CD14-positive monocyte (primary cell): Measurements from ENCODE around the gene TRIM50. TPM values are rescaled to one million over a fixed set of nuclear protein-coding genes. Genes with fewer than 3 reads are reported as not detected.
A peak's percentile ranks its signal among the peaks of the same experiment; 100 is the strongest.

Experiments used
- DNase-seq, 3 donors: peaks; one replicate each; pipeline ENCODE4 v3.0.0-alpha.2; 2011 to 2022
- H2AFZ ChIP-seq: 2 replicates; pipeline ENCODE4 v1.6.0; 2012; ENCODE audit warnings: mild to moderate bottlenecking, low read depth, low read length, inconsistent platforms; ENCODE audit not compliant: insufficient read depth, poor library complexity, severe bottlenecking
- H3K27ac ChIP-seq, 2 donors: 1 replicate in 1 of 2; 2 replicates in 1 of 2; pipeline ENCODE4 v1.5.1; 2012 to 2013; ENCODE audit warnings: low read length in 2 of 2, control low read depth in 1 of 2, inconsistent platforms in 1 of 2, low read depth in 1 of 2, mild to moderate bottlenecking in 1 of 2
- H3K27me3 ChIP-seq, 2 donors: one replicate each; pipeline versions ENCODE4 v1.6.0 to v1.6.1; 2011 to 2013; ENCODE audit warnings: low read length in 2 of 2; ENCODE audit not compliant: control insufficient read depth in 2 of 2, insufficient read depth in 2 of 2
- H3K36me3 ChIP-seq, 2 donors: replicated peaks in 1 of 2; 1 replicate in 1 of 2; 2 replicates in 1 of 2; pipeline versions ENCODE4 v1.5.1 to v1.6.1; 2012 to 2013; ENCODE audit warnings: low read length in 2 of 2, control low read depth in 1 of 2, inconsistent platforms in 1 of 2, mild to moderate bottlenecking in 1 of 2; ENCODE audit not compliant: insufficient read depth in 2 of 2, control insufficient read depth in 1 of 2
- H3K4me1 ChIP-seq, 2 donors: 1 replicate in 1 of 2; 2 replicates in 1 of 2; pipeline versions ENCODE4 v1.5.1 to v1.6.1; 2012 to 2013; ENCODE audit warnings: low read length in 2 of 2, control low read depth in 1 of 2, inconsistent platforms in 1 of 2, mild to moderate bottlenecking in 1 of 2, moderate library complexity in 1 of 2; ENCODE audit not compliant: insufficient read depth in 2 of 2, control insufficient read depth in 1 of 2
- H3K4me2 ChIP-seq: replicated peaks from 2 replicates; pipeline ENCODE3; 2012; ENCODE audit warnings: low read length, moderate library complexity, mild to moderate bottlenecking; ENCODE audit not compliant: poor library complexity, severe bottlenecking; ENCODE audit errors: extremely low read depth
- H3K4me3 ChIP-seq, 3 experiments: fragments of 200-600 bp in 1 of 3; sonication (generic) in 1 of 3; replicated peaks in 1 of 3; 1 replicate in 2 of 3; 2 replicates in 1 of 3; pipeline ENCODE4 v1.5.1; 2011 to 2013; ENCODE audit warnings: low read length in 3 of 3, mild to moderate bottlenecking in 3 of 3, control low read depth in 2 of 3, low read depth in 2 of 3, inconsistent platforms in 1 of 3, moderate library complexity in 1 of 3
- H3K79me2 ChIP-seq: 2 replicates; pipeline ENCODE4 v1.6.0; 2012; ENCODE audit warnings: mild to moderate bottlenecking, control low read depth, inconsistent platforms, low read length, moderate library complexity; ENCODE audit not compliant: insufficient read depth
- H3K9ac ChIP-seq: 2 replicates; pipeline ENCODE4 v1.6.0; 2017; ENCODE audit warnings: low read length, mild to moderate bottlenecking; ENCODE audit not compliant: insufficient read depth, poor library complexity, severe bottlenecking
- H3K9me3 ChIP-seq, 2 donors: replicated peaks in 1 of 2; 1 replicate in 1 of 2; 2 replicates in 1 of 2; pipeline versions ENCODE4 v1.5.1 to v1.6.1; 2012 to 2013; ENCODE audit warnings: low read length in 2 of 2, control low read depth in 1 of 2; ENCODE audit not compliant: control insufficient read depth in 1 of 2, insufficient read depth in 1 of 2
- H4K20me1 ChIP-seq: 2 replicates; pipeline ENCODE4 v1.6.0; 2012; ENCODE audit warnings: mild to moderate bottlenecking, low read length, control low read depth, moderate library complexity; ENCODE audit not compliant: insufficient read depth
- H3K27ac Mint-ChIP-seq, 7 donors: one replicate each; pipeline ENCODE4 v1.8.0; 2020; ENCODE audit warnings: mild to moderate bottlenecking in 7 of 7, mixed read lengths in 7 of 7, moderate library complexity in 6 of 7, inconsistent platforms in 2 of 7
- H3K27me3 Mint-ChIP-seq, 3 donors: one replicate each; pipeline ENCODE4 v1.8.0; 2021 to 2022; ENCODE audit warnings: low read depth in 3 of 3, mild to moderate bottlenecking in 3 of 3, mixed read lengths in 3 of 3, moderate library complexity in 3 of 3, inconsistent platforms in 1 of 3
- H3K36me3 Mint-ChIP-seq, 2 donors: one replicate each; pipeline ENCODE4 v1.8.0; 2020; ENCODE audit warnings: mixed read lengths in 2 of 2, inconsistent platforms in 1 of 2, mild to moderate bottlenecking in 1 of 2
- H3K4me1 Mint-ChIP-seq: one replicate; pipeline ENCODE4 v1.8.0; 2020; ENCODE audit warnings: mild to moderate bottlenecking, mixed read lengths
- H3K4me3 Mint-ChIP-seq, 2 donors: one replicate each; pipeline ENCODE4 v1.8.0; 2020; ENCODE audit warnings: mild to moderate bottlenecking in 2 of 2, mixed read lengths in 2 of 2, moderate library complexity in 1 of 2
- H3K9me3 Mint-ChIP-seq, 7 donors: one replicate each; pipeline ENCODE4 v1.8.0; 2020 to 2022; ENCODE audit warnings: mixed read lengths in 7 of 7, mild to moderate bottlenecking in 6 of 7, moderate library complexity in 6 of 7, inconsistent platforms in 2 of 7
- CTCF ChIP-seq: fragments of 200-600 bp; IDR thresholded peaks from one replicate; pipeline ENCODE4 v1.8.0; 2022; ENCODE audit warnings: antibody characterized with exemption, mild to moderate bottlenecking
- WGBS: methylation state at CpG from one replicate; pipeline ENCODE4 v1.1.5; 2013; ENCODE audit warnings: missing lambda C conversion rate; ENCODE audit not compliant: insufficient coverage; 5-methylcytosine and 5-hydroxymethylcytosine counted together
- intact Hi-C, 2 donors: fragments of 100-400 bp; cut with micrococcal nuclease; formaldehyde crosslinking; loops; one replicate each; pipeline versions ENCODE4 v1.15.0 to v1.15.1; 2023
- polyA plus RNA-seq, 3 donors: library from polyadenylated mRNA; depleted of rRNA in 1 of 3; unstranded in 2 of 3; stranded (reverse) in 1 of 3; fragments of 300-500 nt in 2 of 3; fragments of >200 nt in 1 of 3; fragmentation: Illumina TruSeq in 2 of 3; gene quantifications; 1 replicate in 2 of 3; 2 replicates in 1 of 3; pipeline ENCODE4 v1.2.3, GENCODE V29; 2012 to 2021

Gene TRIM50
- polyA plus RNA-seq, 3 donors: not detected

GRCh38 chr7:73358590-73359275 lies 30.9 kb upstream of the TRIM50 start:
- peaks cover 9 to 15% of the 10 kb centered on the region in 2 donors for H3K4me1 ChIP-seq
- H3K9ac ChIP-seq: peak overlapping the region; percentile 58
- no peaks in the 10 kb centered on the region for H4K20me1 ChIP-seq
- Mint-ChIP-seq H3K27ac (peak overlapping the region in 4 of 7 donors; percentile 46 to 97 (median 88)), H3K27me3 (peaks cover 4 to 8% (median 4%) of the 10 kb centered on the region in 3 donors), H3K9me3 (peaks cover 0 to 3% (median 0%) of the 10 kb centered on the region in 7 donors), H3K36me3 (no peaks in the 10 kb centered on the region), H3K4me3 (peak overlapping the region; percentile 82 to 92), H3K4me1 (peaks cover 19% of the 10 kb centered on the region)
- TF ChIP-seq CTCF: no peak
- no peak for DNase-seq
- 82% methylated on average over 15 of the region's 21 CpGs for WGBS
- no peaks in the 10 kb centered on the region for H3K27me3 ChIP-seq
- no peaks in the 10 kb centered on the region for H3K9me3 ChIP-seq
- H3K4me2 ChIP-seq: peak overlapping the region; percentile 72
- H3K79me2 ChIP-seq: no peaks in the 10 kb centered on the region
- H2AFZ ChIP-seq: peak overlapping the region; percentile 88
- no peaks in the 10 kb centered on the region for H3K36me3 ChIP-seq
- peak overlapping the region; percentile 69 to 76 for H3K27ac ChIP-seq
- intact Hi-C loops: no loop called here
- peak overlapping the region in 2 of 3 experiments; percentile 53 to 70 for H3K4me3 ChIP-seq

GRCh38 chr7:73356159-73356558 lies 28.3 kb upstream of the TRIM50 start:
- Histone ChIP-seq H3K36me3 (no peaks in the 10 kb centered on the region), H3K9me3 (peaks cover 0 to 8% of the 10 kb centered on the region in 2 donors), H3K9ac (no peak overlapping the region), H3K4me3 (no peak overlapping the region), H3K27me3 (no peaks in the 10 kb centered on the region), H3K4me2 (no peak overlapping the region), H3K4me1 (peaks cover 9 to 15% of the 10 kb centered on the region in 2 donors), H3K79me2 (no peaks in the 10 kb centered on the region), H2AFZ (no peak overlapping the region), H3K27ac (no peak overlapping the region), H4K20me1 (no peaks in the 10 kb centered on the region)
- peaks cover 4 to 6% (median 5%) of the 10 kb centered on the region in 3 donors for H3K27me3 Mint-ChIP-seq
- no peak overlapping the region for H3K27ac Mint-ChIP-seq
- no peaks in the 10 kb centered on the region for H3K36me3 Mint-ChIP-seq
- H3K4me3 Mint-ChIP-seq: no peak overlapping the region
- no peak for DNase-seq
- TF ChIP-seq CTCF: no peak
- intact Hi-C loops: no loop called here
- H3K4me1 Mint-ChIP-seq: peaks cover 15% of the 10 kb centered on the region
- peaks cover 6 to 16% (median 8%) of the 10 kb centered on the region in 7 donors for H3K9me3 Mint-ChIP-seq
- 88% methylated on average over 1 of the region's 5 CpGs for WGBS
